HepG2 (cell line): ENCODE data around the gene HNRNPR. TPM values are rescaled to one million over a fixed set of nuclear protein-coding genes. Genes with fewer than 3 reads are reported as not detected.
A peak's percentile ranks its signal among the peaks of the same experiment; 100 is the strongest.

Experiments used
- DNMT3B ChIP-seq: conservative IDR thresholded peaks from 2 replicates; pipeline ENCODE4 v1.6.1; 2016; ENCODE audit warnings: missing biosample characterization, control low read depth
- FOXA1 ChIP-seq, 2 experiments: fragments of 450-650 bp in 1 of 2; sonication (generic) in 1 of 2; formaldehyde crosslinking in 1 of 2; IDR thresholded peaks; 2 replicates each; pipeline versions ENCODE4 v1.4.0 to v1.6.1; 2016 to 2020; ENCODE audit warnings: missing genetic modification reagents in 1 of 2
- GATAD1 ChIP-seq: IDR thresholded peaks from 2 replicates; pipeline ENCODE4 v1.6.1; 2016; ENCODE audit warnings: missing genetic modification reagents, missing compliant biosample characterization
- GPN1 ChIP-seq: sonication (generic); formaldehyde crosslinking; IDR thresholded peaks from 2 replicates; pipeline ENCODE4 v1.5.1; 2020; ENCODE audit warnings: missing genetic modification reagents, borderline replicate concordance
- PAWR ChIP-seq: sonication (generic); formaldehyde crosslinking; IDR thresholded peaks from 2 replicates; pipeline ENCODE4 v1.4.0; 2020; ENCODE audit warnings: missing genetic modification reagents, mild to moderate bottlenecking, borderline replicate concordance
- POLR2G ChIP-seq: fragments of 200-400 bp; formaldehyde crosslinking; IDR thresholded peaks from 2 replicates; pipeline ENCODE4 v1.6.1; 2018; ENCODE audit warnings: mild to moderate bottlenecking, low read depth, low read length, moderate library complexity
- RFX3 ChIP-seq: IDR thresholded peaks from 2 replicates; pipeline ENCODE4 v1.6.1; 2016; ENCODE audit warnings: missing biosample characterization, missing genetic modification reagents
- RXRB ChIP-seq: IDR thresholded peaks from 2 replicates; pipeline ENCODE4 v1.6.1; 2016; ENCODE audit warnings: borderline replicate concordance, missing genetic modification reagents, missing compliant biosample characterization
- TBP ChIP-seq: sonication (generic); formaldehyde crosslinking; IDR thresholded peaks from 2 replicates; pipeline ENCODE4 v1.5.0; 2020; ENCODE audit warnings: missing genetic modification reagents
- ZNF207 ChIP-seq: fragments of 450-650 bp; IDR thresholded peaks from 2 replicates; pipeline ENCODE4 v1.6.1; 2016; ENCODE audit warnings: antibody characterized with exemption, borderline replicate concordance
- ZNF225 ChIP-seq: sonication (generic); formaldehyde crosslinking; IDR thresholded peaks from 2 replicates; pipeline ENCODE4 v1.4.0; 2020; ENCODE audit warnings: mild to moderate bottlenecking, missing genetic modification reagents
- ZNF501 ChIP-seq: sonication (generic); formaldehyde crosslinking; IDR thresholded peaks from 2 replicates; pipeline ENCODE4 v1.5.1; 2020; ENCODE audit warnings: mild to moderate bottlenecking, moderate library complexity, missing genetic modification reagents
- ZNF547 ChIP-seq: sonication (generic); formaldehyde crosslinking; IDR thresholded peaks from 2 replicates; pipeline ENCODE4 v1.5.1; 2020; ENCODE audit warnings: mild to moderate bottlenecking, missing genetic modification reagents
- polyA plus RNA-seq, 8 experiments: library from polyadenylated mRNA; depleted of rRNA in 3 of 8; stranded (reverse) in 7 of 8; unstranded in 1 of 8; fragments of >200 nt; fragmentation: Illumina TruSeq in 4 of 8; extraction: Trizol in 4 of 8; gene quantifications; 2 replicates each; pipeline versions ENCODE4 v1.2.1 to v1.2.3, GENCODE V29; 2011 to 2016; ENCODE audit warnings: low read depth in 4 of 8, missing spikeins in 1 of 8, mixed read lengths in 1 of 8; ENCODE audit not compliant: insufficient read depth in 1 of 8
- total RNA-seq, 5 experiments: library from RNA; depleted of rRNA; stranded (reverse); fragments of >200 nt; fragmentation: Illumina TruSeq; extraction: Trizol; gene quantifications; 2 replicates each; pipeline ENCODE4 v1.2.3, GENCODE V29; 2016; ENCODE audit warnings: low read depth in 1 of 5
- TF ChIP-seq, protein P1 (sequence below): sonication (generic); formaldehyde crosslinking; IDR thresholded peaks from 2 replicates; pipeline ENCODE4 v1.4.0; 2020; ENCODE audit warnings: missing genetic modification reagents
- TF ChIP-seq, protein P2 (sequence below): sonication (generic); formaldehyde crosslinking; IDR thresholded peaks from 2 replicates; pipeline ENCODE4 v1.8.0; 2022; ENCODE audit warnings: missing genetic modification reagents, low read depth, mild to moderate bottlenecking, borderline replicate concordance
- TF ChIP-seq, protein P3 (sequence below): sonication (generic); formaldehyde crosslinking; conservative IDR thresholded peaks from 2 replicates; pipeline ENCODE4 v1.8.1; 2023; ENCODE audit warnings: missing genetic modification reagents
- TF ChIP-seq, protein P4 (sequence below): sonication (generic); formaldehyde crosslinking; IDR thresholded peaks from 2 replicates; pipeline ENCODE4 v1.4.0; 2020; ENCODE audit warnings: low read depth, mild to moderate bottlenecking, missing genetic modification reagents
- TF ChIP-seq, protein P5 (sequence below): sonication (generic); formaldehyde crosslinking; IDR thresholded peaks from 2 replicates; pipeline ENCODE4 v1.4.0; 2020; ENCODE audit warnings: missing genetic modification reagents

The HNRNPR gene
- total and polyA plus RNA-seq, 2 of the 13 experiments (the other 11 are each of a cell fraction or from before 2014, with no cell fraction given): 133 to 216 TPM

DNA sequence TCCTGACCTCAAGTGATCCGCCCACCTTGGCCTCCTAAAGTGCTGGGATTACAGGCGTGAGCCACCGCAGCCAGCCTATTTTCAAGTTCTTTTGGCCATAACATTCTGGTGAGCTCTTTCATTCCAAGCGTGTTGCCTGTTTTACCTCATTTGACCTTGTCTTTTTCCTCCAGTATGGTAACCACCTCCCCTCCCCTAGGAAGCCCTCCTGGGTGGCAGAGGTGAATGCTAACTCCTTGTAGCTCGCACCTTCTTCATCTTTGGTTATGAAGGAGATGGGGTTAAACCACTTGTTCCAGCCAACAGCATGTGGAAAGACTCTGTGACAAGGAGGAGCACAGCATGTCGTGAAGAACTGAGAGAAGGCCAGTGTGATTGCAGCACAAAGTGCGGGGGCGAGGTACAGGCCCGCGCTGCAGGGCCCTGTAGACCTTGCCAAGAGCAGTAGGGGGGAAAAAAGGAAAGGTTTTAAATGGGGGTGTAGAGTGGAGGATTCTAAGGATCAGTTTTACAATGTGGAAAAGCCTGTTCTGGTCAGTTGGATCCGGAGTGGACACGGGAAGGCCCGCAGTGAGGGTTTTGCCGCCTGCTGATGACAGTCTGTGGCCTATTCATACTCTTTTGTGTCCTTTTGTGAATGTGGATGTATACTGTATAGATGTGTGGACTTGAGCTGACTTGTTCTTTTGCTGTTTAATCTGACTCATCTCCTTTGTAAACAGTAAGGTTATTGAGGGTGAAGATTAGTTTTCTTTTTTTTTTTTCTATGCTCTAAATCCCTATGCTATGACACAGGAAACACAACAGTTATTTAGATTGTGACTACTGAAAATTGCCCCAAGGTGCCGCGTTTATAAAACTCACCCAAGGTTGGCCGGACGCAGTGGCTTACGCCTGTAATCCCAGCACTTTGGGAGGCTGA is 33.1 kb upstream of the HNRNPR start (continued):
- TF ChIP-seq, protein P1, sequence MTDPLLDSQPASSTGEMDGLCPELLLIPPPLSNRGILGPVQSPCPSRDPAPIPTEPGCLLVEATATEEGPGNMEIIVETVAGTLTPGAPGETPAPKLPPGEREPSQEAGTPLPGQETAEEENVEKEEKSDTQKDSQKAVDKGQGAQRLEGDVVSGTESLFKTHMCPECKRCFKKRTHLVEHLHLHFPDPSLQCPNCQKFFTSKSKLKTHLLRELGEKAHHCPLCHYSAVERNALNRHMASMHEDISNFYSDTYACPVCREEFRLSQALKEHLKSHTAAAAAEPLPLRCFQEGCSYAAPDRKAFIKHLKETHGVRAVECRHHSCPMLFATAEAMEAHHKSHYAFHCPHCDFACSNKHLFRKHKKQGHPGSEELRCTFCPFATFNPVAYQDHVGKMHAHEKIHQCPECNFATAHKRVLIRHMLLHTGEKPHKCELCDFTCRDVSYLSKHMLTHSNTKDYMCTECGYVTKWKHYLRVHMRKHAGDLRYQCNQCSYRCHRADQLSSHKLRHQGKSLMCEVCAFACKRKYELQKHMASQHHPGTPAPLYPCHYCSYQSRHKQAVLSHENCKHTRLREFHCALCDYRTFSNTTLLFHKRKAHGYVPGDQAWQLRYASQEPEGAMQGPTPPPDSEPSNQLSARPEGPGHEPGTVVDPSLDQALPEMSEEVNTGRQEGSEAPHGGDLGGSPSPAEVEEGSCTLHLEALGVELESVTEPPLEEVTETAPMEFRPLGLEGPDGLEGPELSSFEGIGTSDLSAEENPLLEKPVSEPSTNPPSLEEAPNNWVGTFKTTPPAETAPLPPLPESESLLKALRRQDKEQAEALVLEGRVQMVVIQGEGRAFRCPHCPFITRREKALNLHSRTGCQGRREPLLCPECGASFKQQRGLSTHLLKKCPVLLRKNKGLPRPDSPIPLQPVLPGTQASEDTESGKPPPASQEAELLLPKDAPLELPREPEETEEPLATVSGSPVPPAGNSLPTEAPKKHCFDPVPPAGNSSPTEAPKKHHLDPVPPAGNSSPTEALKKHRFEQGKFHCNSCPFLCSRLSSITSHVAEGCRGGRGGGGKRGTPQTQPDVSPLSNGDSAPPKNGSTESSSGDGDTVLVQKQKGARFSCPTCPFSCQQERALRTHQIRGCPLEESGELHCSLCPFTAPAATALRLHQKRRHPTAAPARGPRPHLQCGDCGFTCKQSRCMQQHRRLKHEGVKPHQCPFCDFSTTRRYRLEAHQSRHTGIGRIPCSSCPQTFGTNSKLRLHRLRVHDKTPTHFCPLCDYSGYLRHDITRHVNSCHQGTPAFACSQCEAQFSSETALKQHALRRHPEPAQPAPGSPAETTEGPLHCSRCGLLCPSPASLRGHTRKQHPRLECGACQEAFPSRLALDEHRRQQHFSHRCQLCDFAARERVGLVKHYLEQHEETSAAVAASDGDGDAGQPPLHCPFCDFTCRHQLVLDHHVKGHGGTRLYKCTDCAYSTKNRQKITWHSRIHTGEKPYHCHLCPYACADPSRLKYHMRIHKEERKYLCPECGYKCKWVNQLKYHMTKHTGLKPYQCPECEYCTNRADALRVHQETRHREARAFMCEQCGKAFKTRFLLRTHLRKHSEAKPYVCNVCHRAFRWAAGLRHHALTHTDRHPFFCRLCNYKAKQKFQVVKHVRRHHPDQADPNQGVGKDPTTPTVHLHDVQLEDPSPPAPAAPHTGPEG (CRISPR knock-in tag): no peak
- TF ChIP-seq, protein P2, sequence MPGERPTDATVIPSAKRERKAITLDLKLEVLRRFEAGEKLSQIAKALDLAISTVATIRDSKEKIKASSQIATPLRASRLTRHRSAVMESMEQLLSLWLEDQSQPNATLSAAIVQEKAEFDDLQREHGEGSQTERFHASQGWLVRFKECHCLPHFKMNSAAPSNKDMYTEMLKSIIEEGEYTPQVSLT (CRISPR knock-in tag): no peak
- TF ChIP-seq ZNF207 (no peak), TBP (CRISPR knock-in tag) (no peak), GATAD1 (CRISPR knock-in tag) (no peak), FOXA1 (IDR thresholded peaks at IDR 0.05) (0 out of 2 replicates have a peak, but pooled peaks have one; percentile 33), FOXA1 (CRISPR knock-in tag; IDR thresholded peaks at IDR 0.05) (peak; percentile 33; the same call in 1 of the 2 replicates), PAWR (CRISPR knock-in tag) (no peak), GPN1 (CRISPR knock-in tag) (no peak), DNMT3B (CRISPR knock-in tag) (no peak), ZNF501 (CRISPR knock-in tag) (no peak), POLR2G (peak; percentile 43), RFX3 (CRISPR knock-in tag) (no peak), ZNF547 (CRISPR knock-in tag) (no peak), RXRB (CRISPR knock-in tag) (peak; percentile 92), ZNF225 (CRISPR knock-in tag) (no peak)
- TF ChIP-seq, protein P3, sequence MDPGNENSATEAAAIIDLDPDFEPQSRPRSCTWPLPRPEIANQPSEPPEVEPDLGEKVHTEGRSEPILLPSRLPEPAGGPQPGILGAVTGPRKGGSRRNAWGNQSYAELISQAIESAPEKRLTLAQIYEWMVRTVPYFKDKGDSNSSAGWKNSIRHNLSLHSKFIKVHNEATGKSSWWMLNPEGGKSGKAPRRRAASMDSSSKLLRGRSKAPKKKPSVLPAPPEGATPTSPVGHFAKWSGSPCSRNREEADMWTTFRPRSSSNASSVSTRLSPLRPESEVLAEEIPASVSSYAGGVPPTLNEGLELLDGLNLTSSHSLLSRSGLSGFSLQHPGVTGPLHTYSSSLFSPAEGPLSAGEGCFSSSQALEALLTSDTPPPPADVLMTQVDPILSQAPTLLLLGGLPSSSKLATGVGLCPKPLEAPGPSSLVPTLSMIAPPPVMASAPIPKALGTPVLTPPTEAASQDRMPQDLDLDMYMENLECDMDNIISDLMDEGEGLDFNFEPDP (CRISPR knock-in tag): no peak
- TF ChIP-seq, protein P4, sequence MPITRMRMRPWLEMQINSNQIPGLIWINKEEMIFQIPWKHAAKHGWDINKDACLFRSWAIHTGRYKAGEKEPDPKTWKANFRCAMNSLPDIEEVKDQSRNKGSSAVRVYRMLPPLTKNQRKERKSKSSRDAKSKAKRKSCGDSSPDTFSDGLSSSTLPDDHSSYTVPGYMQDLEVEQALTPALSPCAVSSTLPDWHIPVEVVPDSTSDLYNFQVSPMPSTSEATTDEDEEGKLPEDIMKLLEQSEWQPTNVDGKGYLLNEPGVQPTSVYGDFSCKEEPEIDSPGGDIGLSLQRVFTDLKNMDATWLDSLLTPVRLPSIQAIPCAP (CRISPR knock-in tag): no peak
- TF ChIP-seq, protein P5, sequence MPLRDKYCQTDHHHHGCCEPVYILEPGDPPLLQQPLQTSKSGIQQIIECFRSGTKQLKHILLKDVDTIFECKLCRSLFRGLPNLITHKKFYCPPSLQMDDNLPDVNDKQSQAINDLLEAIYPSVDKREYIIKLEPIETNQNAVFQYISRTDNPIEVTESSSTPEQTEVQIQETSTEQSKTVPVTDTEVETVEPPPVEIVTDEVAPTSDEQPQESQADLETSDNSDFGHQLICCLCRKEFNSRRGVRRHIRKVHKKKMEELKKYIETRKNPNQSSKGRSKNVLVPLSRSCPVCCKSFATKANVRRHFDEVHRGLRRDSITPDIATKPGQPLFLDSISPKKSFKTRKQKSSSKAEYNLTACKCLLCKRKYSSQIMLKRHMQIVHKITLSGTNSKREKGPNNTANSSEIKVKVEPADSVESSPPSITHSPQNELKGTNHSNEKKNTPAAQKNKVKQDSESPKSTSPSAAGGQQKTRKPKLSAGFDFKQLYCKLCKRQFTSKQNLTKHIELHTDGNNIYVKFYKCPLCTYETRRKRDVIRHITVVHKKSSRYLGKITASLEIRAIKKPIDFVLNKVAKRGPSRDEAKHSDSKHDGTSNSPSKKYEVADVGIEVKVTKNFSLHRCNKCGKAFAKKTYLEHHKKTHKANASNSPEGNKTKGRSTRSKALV (CRISPR knock-in tag): no peak
